Caco-2 (cell line): ENCODE results near the gene GIGYF1. TPM values are rescaled to one million over a fixed set of nuclear protein-coding genes. Genes with fewer than 3 reads are reported as not detected.
"Not testable (repeated sequence)": the region's sequence is repeated elsewhere in the genome, so short reads cannot be mapped to it uniquely, and the experiment has no call there.

Source experiments
- BruUV-seq: library from RNA; stranded (reverse); fragments of 400-500 nt; replicated peaks from 2 replicates; lab custom pipeline; 2021; lab: Mats Ljungman, UMichigan
- CTCF ChIA-PET: fragments of 300-600 bp; sonication (Branson Sonifier 250); formaldehyde crosslinking; loops from one replicate; lab custom pipeline; 2022; ENCODE audit warnings: antibody characterized with exemption; lab: Charles Lee
- POLR2A ChIA-PET: fragments of 300-600 bp; sonication (Branson Sonifier 250); formaldehyde crosslinking; loops from one replicate; lab custom pipeline; 2022; ENCODE audit warnings: antibody characterized with exemption; lab: Charles Lee
- DNase-seq, 2 experiments: peaks; one replicate each; pipeline versions ENCODE4 v3.0.0 to v3.0.0-alpha.2; 2020 to 2022
- H3K27me3 ChIP-seq: replicated peaks from 2 replicates; pipeline ENCODE4 v1.6.0; 2011; ENCODE audit warnings: low read length; ENCODE audit not compliant: control insufficient read depth, insufficient read depth
- H3K36me3 ChIP-seq: 2 replicates; pipeline ENCODE4 v1.5.1; 2011; ENCODE audit warnings: low read length; ENCODE audit not compliant: control insufficient read depth, insufficient read depth
- H3K4me1 ChIP-seq: fragments of 250-450 bp; sonication (Bioruptor Pico); 2 replicates; pipeline ENCODE4 v1.5.1; 2020; ENCODE audit warnings: mild to moderate bottlenecking
- H3K4me3 ChIP-seq: 2 replicates; pipeline ENCODE4 v1.5.1; 2011; ENCODE audit warnings: low read depth, mild to moderate bottlenecking, control low read depth, low read length
- H3K9me3 ChIP-seq: fragments of 250-450 bp; sonication (Bioruptor Pico); 2 replicates; pipeline ENCODE4 v1.5.1; 2020; ENCODE audit warnings: mild to moderate bottlenecking, moderate library complexity
- H3K27ac Mint-ChIP-seq: one replicate; pipeline ENCODE4 v1.8.0; 2022; ENCODE audit warnings: mixed read lengths; ENCODE audit not compliant: unreplicated experiment
- H3K27me3 Mint-ChIP-seq: one replicate; pipeline ENCODE4 v1.8.0; 2022; ENCODE audit warnings: mixed read lengths; ENCODE audit not compliant: insufficient read depth, unreplicated experiment
- H3K36me3 Mint-ChIP-seq: one replicate; pipeline ENCODE4 v1.8.0; 2022; ENCODE audit warnings: mild to moderate bottlenecking, mixed read lengths; ENCODE audit not compliant: insufficient read depth, unreplicated experiment
- H3K4me1 Mint-ChIP-seq: one replicate; pipeline ENCODE4 v1.8.0; 2022; ENCODE audit warnings: low read depth, mixed read lengths; ENCODE audit not compliant: unreplicated experiment
- H3K4me3 Mint-ChIP-seq: one replicate; pipeline ENCODE4 v1.8.0; 2022; ENCODE audit warnings: mild to moderate bottlenecking, moderate library complexity, mixed read lengths; ENCODE audit not compliant: unreplicated experiment
- H3K9me3 Mint-ChIP-seq: one replicate; pipeline ENCODE4 v1.8.0; 2022; ENCODE audit warnings: mixed read lengths; ENCODE audit not compliant: unreplicated experiment
- intact Hi-C: fragments of 100-400 bp; cut with micrococcal nuclease; formaldehyde crosslinking; loops from one replicate; pipeline ENCODE4 v1.10.0; 2022; ENCODE audit not compliant: unreplicated experiment
- total RNA-seq: library from RNA; stranded (reverse); gene quantifications from 2 replicates; pipeline ENCODE4 v1.2.3, GENCODE V29; 2022
- TF ChIP-seq, protein P1 (sequence below), 2 experiments: fragments of 200-600 bp in 1 of 2; IDR thresholded peaks; 1 replicate in 1 of 2; 2 replicates in 1 of 2; pipeline versions ENCODE4 v1.5.1 to v1.8.0; 2011 to 2022; ENCODE audit warnings: antibody characterized with exemption in 1 of 2, control low read depth in 1 of 2, inconsistent platforms in 1 of 2, low read depth in 1 of 2, low read length in 1 of 2, mild to moderate bottlenecking in 1 of 2, moderate library complexity in 1 of 2; ENCODE audit not compliant: insufficient read depth in 1 of 2, severe bottlenecking in 1 of 2, unreplicated experiment in 1 of 2

The GIGYF1 gene
- total RNA-seq, 1 experiment from 2014 or later, result 53.1 TPM

DNA sequence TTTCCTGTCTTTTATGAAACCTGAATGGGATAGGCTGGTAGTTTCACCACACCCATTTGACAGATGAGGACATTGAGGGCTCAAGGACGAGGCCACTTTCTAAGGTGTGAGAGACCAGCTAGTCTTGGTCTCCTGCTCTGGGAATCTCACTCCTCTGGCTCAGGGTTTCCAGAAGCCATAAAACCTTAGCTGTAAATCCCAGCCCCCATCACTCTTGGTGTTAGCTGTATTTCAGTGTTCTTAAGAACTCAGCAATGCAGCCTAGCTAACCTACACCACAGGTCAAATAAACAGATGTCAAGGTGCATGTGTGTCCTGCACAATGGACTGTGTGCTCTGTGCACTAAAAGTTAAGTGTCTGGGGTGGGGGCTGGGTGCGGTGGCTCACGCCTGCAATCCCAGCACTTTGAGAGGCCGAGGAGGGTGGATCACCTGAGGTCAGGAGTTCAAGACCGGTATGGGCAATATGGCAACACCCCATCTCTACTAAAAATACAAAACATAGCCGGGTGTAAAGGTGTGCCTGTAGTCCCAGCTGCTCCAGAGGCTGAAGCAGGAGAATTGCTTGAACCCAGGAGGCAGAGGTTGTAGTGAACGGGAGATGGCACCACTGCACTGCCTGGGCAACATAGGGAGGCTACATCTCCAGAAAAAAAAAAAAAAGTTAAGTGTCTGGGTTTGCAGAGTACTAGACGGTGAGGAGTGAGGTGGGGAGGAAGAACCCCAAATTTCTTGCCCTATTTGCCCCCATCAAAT lies 25.7 kb upstream of the GIGYF1 start:
- no peaks in the 10 kb centered on the region for H3K27me3 ChIP-seq
- Mint-ChIP-seq H3K36me3 (peaks cover 5% of the 10 kb centered on the region), H3K4me1 (peaks cover 7% of the 10 kb centered on the region), H3K27ac (no peak overlapping the region), H3K9me3 (peaks cover 20% of the 10 kb centered on the region), H3K4me3 (peak overlapping the region; percentile 65), H3K27me3 (no peaks in the 10 kb centered on the region)
- H3K4me3 ChIP-seq, result peak overlapping the region; percentile 47
- BruUV-seq, result no TSS peak
- H3K4me1 ChIP-seq, result peaks cover 9% of the 10 kb centered on the region
- TF ChIP-seq, protein P1, sequence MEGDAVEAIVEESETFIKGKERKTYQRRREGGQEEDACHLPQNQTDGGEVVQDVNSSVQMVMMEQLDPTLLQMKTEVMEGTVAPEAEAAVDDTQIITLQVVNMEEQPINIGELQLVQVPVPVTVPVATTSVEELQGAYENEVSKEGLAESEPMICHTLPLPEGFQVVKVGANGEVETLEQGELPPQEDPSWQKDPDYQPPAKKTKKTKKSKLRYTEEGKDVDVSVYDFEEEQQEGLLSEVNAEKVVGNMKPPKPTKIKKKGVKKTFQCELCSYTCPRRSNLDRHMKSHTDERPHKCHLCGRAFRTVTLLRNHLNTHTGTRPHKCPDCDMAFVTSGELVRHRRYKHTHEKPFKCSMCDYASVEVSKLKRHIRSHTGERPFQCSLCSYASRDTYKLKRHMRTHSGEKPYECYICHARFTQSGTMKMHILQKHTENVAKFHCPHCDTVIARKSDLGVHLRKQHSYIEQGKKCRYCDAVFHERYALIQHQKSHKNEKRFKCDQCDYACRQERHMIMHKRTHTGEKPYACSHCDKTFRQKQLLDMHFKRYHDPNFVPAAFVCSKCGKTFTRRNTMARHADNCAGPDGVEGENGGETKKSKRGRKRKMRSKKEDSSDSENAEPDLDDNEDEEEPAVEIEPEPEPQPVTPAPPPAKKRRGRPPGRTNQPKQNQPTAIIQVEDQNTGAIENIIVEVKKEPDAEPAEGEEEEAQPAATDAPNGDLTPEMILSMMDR (IDR thresholded peaks at IDR 0.05; ENCODE audit: insufficient read depth in 1 of 2, low read depth in 1 of 2, low read length in 1 of 2, severe bottlenecking in 1 of 2, unreplicated experiment in 1 of 2), result no peak
- peaks cover 8% of the 10 kb centered on the region; the same call in 1 of the 2 replicates for H3K9me3 ChIP-seq
- ChIA-PET POLR2A (interaction anchor here (1.8 kb wide), 1 partner anchor 14 kb away, joined by 11 read pairs; the partner anchor contains the start of gene POP7), CTCF (interaction anchor here (0.6 to 11.0 kb wide), 2 partner anchors 14 to 109 kb away, joined by 3 to 155 read pairs; partner anchors contain the start of gene POP7)
- DNase-seq, result peak; percentile 31 to 71
- no peaks in the 10 kb centered on the region for H3K36me3 ChIP-seq
- intact Hi-C loops, result loop anchor here (1.0 kb wide), 1 partner anchor 14 kb away; no protein-coding TSS in a partner anchor

GRCh38 chr7:100717073-100717472 lies 23.0 kb upstream of the GIGYF1 start:
- POLR2A ChIA-PET, result interaction anchor here (0.6 kb wide), 1 partner anchor 159 kb away, joined by 6 read pairs; no protein-coding TSS in a partner anchor
- H3K27me3 Mint-ChIP-seq, H3K36me3 ChIP-seq, H3K27me3 ChIP-seq, H3K4me3 Mint-ChIP-seq, BruUV-seq, H3K36me3 Mint-ChIP-seq, H3K4me3 ChIP-seq, H3K9me3 ChIP-seq, H3K27ac Mint-ChIP-seq, intact Hi-C loops, H3K4me1 Mint-ChIP-seq, DNase-seq: not testable (repeated sequence)
- H3K9me3 Mint-ChIP-seq, result peaks cover 20% of the 10 kb centered on the region
- peaks cover 25% of the 10 kb centered on the region for H3K4me1 ChIP-seq
- CTCF ChIA-PET, result interaction anchor here (1.0 kb wide), 1 partner anchor 11 kb away, joined by 3 read pairs; the partner anchor contains the start of gene POP7

DNA sequence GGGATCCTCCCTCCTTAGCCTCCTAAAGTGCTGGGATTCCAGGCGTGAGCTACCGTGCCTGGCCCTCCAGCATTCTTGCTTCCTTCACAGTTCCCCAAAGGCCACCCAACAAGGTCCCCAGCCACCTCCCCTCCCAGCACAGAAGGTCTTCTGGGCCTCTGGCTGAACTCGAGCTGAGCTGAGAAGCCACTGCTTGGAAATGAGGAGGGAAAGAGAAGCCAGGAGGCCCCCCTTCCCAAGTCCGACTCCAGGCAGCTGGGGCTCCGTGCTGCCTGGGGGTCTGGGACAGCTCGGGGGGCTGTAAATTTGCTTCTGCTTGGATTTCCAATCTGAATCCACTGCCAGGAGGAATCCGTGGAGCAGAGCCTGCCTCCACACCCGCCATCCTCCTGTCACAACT lies 20.7 kb upstream of the GIGYF1 start:
- H3K27me3 ChIP-seq, result no peaks in the 10 kb centered on the region
- H3K9me3 ChIP-seq, result peaks cover 8% of the 10 kb centered on the region; the same call in 1 of the 2 replicates
- no peak for DNase-seq
- no peak overlapping the region for H3K27ac Mint-ChIP-seq
- H3K4me1 Mint-ChIP-seq, result peaks cover 7% of the 10 kb centered on the region
- CTCF ChIA-PET, result interaction anchor here (1.1 to 2.3 kb wide), 2 partner anchors 9 to 10 kb away, joined by 3 to 10 read pairs; partner anchors contain the start of gene POP7
- intact Hi-C loops, result no loop called here
- no peak overlapping the region for H3K4me3 ChIP-seq
- peaks cover 16% of the 10 kb centered on the region for H3K4me1 ChIP-seq
- TF ChIP-seq, protein P1 (IDR thresholded peaks at IDR 0.05; ENCODE audit: insufficient read depth in 1 of 2, low read depth in 1 of 2, low read length in 1 of 2, severe bottlenecking in 1 of 2, unreplicated experiment in 1 of 2), result no peak
- peaks cover 5% of the 10 kb centered on the region for H3K36me3 Mint-ChIP-seq
- BruUV-seq, result no TSS peak
- peaks cover 20% of the 10 kb centered on the region for H3K9me3 Mint-ChIP-seq
- no peaks in the 10 kb centered on the region for H3K27me3 Mint-ChIP-seq
- H3K36me3 ChIP-seq, result no peaks in the 10 kb centered on the region
- H3K4me3 Mint-ChIP-seq, result no peak overlapping the region
- POLR2A ChIA-PET, result interaction anchor here (0.7 to 1.4 kb wide), 2 partner anchors 9 to 22 kb away, joined by 3 to 4 read pairs; no protein-coding TSS in a partner anchor
